IPS-NIHi7 (cell line): ENCODE data around the gene LRP1B.

ENCODE experiments used
- DNase-seq: peaks from one replicate; pipeline ENCODE4 v3.0.0; 2012; ENCODE audit warnings: mixed read lengths; ENCODE audit errors: extremely low spot score

The LRP1B gene

GRCh38 chr2:141513853-141514252 lies 617.0 kb downstream of the LRP1B start:
- no peak for DNase-seq

GRCh38 chr2:141508806-141509595 lies 621.8 kb downstream of the LRP1B start:
- DNase-seq, result no peak

- no peak for DNase-seq
These were observed 622.6 kb downstream of the LRP1B start for GRCh38 chr2:141508086-141508752.

GRCh38 chr2:141506135-141506534 lies 624.7 kb downstream of the LRP1B start:
- DNase-seq, result no peak

GRCh38 chr2:141501752-141502151 lies 629.1 kb downstream of the LRP1B start:
- DNase-seq, result no peak

- no peak for DNase-seq
These were observed 631.7 kb downstream of the LRP1B start for GRCh38 chr2:141499123-141499522.

- no peak for DNase-seq
These were observed 632.3 kb downstream of the LRP1B start for GRCh38 chr2:141498561-141498960.

GRCh38 chr2:141497272-141497671 lies 633.5 kb downstream of the LRP1B start:
- DNase-seq, result no peak

- no peak for DNase-seq
These were observed 634.0 kb downstream of the LRP1B start for GRCh38 chr2:141496810-141497209.

GRCh38 chr2:141493936-141494335 lies 636.9 kb downstream of the LRP1B start:
- DNase-seq, result no peak

GRCh38 chr2:141492816-141493215 lies 638.0 kb downstream of the LRP1B start:
- no peak for DNase-seq

GRCh38 chr2:141490886-141491285 lies 639.9 kb downstream of the LRP1B start:
- DNase-seq, result no peak

GRCh38 chr2:141482697-141483096 lies 648.1 kb downstream of the LRP1B start:
- DNase-seq, result no peak

GRCh38 chr2:141475801-141476200 lies 655.0 kb downstream of the LRP1B start:
- no peak for DNase-seq

- DNase-seq, result no peak
These were observed 662.1 kb downstream of the LRP1B start for GRCh38 chr2:141468761-141469160.

GRCh38 chr2:141467331-141467730 lies 663.5 kb downstream of the LRP1B start:
- no peak for DNase-seq

- no peak for DNase-seq
These were observed 665.8 kb downstream of the LRP1B start for GRCh38 chr2:141464995-141465394.

- no peak for DNase-seq
These were observed 672.5 kb downstream of the LRP1B start for GRCh38 chr2:141458351-141458750.

- no peak for DNase-seq
These were observed 674.9 kb downstream of the LRP1B start for GRCh38 chr2:141455877-141456276.

- DNase-seq, result no peak
These were observed 675.5 kb downstream of the LRP1B start for GRCh38 chr2:141455211-141455826.

GRCh38 chr2:141440072-141440635 lies 690.7 kb downstream of the LRP1B start:
- DNase-seq, result peak; percentile 7

GRCh38 chr2:141439524-141439923 lies 691.3 kb downstream of the LRP1B start:
- no peak for DNase-seq

GRCh38 chr2:141438536-141438935 lies 692.3 kb downstream of the LRP1B start:
- no peak for DNase-seq
